H1 (cell line): ENCODE results near the gene FOXL2.

Source experiments
- ASH2L ChIP-seq: fragments of 200-600, 300-600 bp; sonication (generic); IDR thresholded peaks from one replicate; pipeline ENCODE4 v1.7.1; 2017; ENCODE audit warnings: low read length
- EP300 ChIP-seq, 2 experiments: IDR thresholded peaks; 1 replicate in 1 of 2; 2 replicates in 1 of 2; pipeline ENCODE4 v1.6.1; 2011 to 2012; ENCODE audit warnings: low read depth in 2 of 2, low read length in 2 of 2, mild to moderate bottlenecking in 2 of 2, borderline replicate concordance in 1 of 2, inconsistent platforms in 1 of 2, moderate library complexity in 1 of 2
- EZH2 ChIP-seq: fragments of 200-600 bp; sonication (generic); IDR thresholded peaks from 2 replicates; pipeline ENCODE4 v1.7.1; 2012; ENCODE audit warnings: low read depth, mild to moderate bottlenecking, moderate library complexity, low read length, inconsistent platforms; ENCODE audit not compliant: severe bottlenecking
- HDAC6 ChIP-seq: IDR thresholded peaks from one replicate; pipeline ENCODE4 v1.7.1; 2012; ENCODE audit warnings: low read depth, mild to moderate bottlenecking, inconsistent platforms, low read length, moderate library complexity
- JUN ChIP-seq: IDR thresholded peaks from 2 replicates; pipeline ENCODE4 v1.6.1; 2011; ENCODE audit warnings: low read depth, mild to moderate bottlenecking, improper control_type of control experiment, low read length
- JUND ChIP-seq: IDR thresholded peaks from 2 replicates; pipeline ENCODE4 v1.6.1; 2011; ENCODE audit warnings: mild to moderate bottlenecking, improper control_type of control experiment, low read length
- KDM5A ChIP-seq: fragments of 200-600 bp; IDR thresholded peaks from 2 replicates; pipeline ENCODE4 v1.7.1; 2012; ENCODE audit warnings: mild to moderate bottlenecking, low read length, inconsistent platforms, mixed read lengths
- POLR2A ChIP-seq, 2 experiments: IDR thresholded peaks; 1 replicate in 1 of 2; 2 replicates in 1 of 2; pipeline ENCODE4 v1.6.1; 2011; ENCODE audit warnings: low read depth in 2 of 2, low read length in 2 of 2, mild to moderate bottlenecking in 2 of 2; ENCODE audit errors: control extremely low read depth in 1 of 2
- RAD21 ChIP-seq, 2 experiments: IDR thresholded peaks in 1 of 2; conservative IDR thresholded peaks in 1 of 2; 2 replicates each; pipeline ENCODE4 v1.6.1; 2011; ENCODE audit warnings: low read depth in 2 of 2, low read length in 2 of 2, improper control_type of control experiment in 1 of 2, inconsistent platforms in 1 of 2, mild to moderate bottlenecking in 1 of 2, moderate library complexity in 1 of 2
- SIX5 ChIP-seq: IDR thresholded peaks from 2 replicates; pipeline ENCODE4 v1.6.1; 2011; ENCODE audit warnings: mild to moderate bottlenecking, low read depth, low read length
- TF ChIP-seq, protein P1 (sequence below), 3 experiments: IDR thresholded peaks; 1 replicate in 2 of 3; 2 replicates in 1 of 3; pipeline versions ENCODE4 v1.5.1 to v1.6.1; 2011; ENCODE audit warnings: low read length in 3 of 3, mild to moderate bottlenecking in 3 of 3, inconsistent platforms in 2 of 3, low read depth in 1 of 3, moderate library complexity in 1 of 3; ENCODE audit not compliant: insufficient read depth in 1 of 3; ENCODE audit errors: control extremely low read depth in 1 of 3
- TF ChIP-seq, protein P2 (sequence below): IDR thresholded peaks from 2 replicates; pipeline ENCODE4 v1.6.1; 2012; ENCODE audit warnings: inconsistent platforms

DNA sequence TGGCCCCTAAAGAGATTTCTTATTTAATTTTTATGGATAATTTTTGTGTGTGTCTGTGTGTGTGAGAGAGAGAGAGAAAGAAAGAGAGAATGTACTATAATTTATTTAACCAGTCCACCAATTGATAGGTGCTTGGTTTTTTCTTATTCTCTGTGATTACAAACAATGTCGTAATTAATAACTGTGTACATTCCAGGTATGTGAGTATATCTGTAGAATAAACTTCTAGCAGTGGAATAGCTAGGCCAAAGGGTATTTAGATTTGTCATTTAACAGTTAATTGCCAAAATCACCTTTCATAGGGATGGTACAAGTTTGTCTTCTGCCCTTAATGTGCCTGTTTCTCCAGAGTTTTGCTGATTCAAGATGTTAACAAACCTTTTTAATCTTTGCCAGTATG is 35.3 kb downstream of the FOXL2 start:
- TF ChIP-seq, protein P1, sequence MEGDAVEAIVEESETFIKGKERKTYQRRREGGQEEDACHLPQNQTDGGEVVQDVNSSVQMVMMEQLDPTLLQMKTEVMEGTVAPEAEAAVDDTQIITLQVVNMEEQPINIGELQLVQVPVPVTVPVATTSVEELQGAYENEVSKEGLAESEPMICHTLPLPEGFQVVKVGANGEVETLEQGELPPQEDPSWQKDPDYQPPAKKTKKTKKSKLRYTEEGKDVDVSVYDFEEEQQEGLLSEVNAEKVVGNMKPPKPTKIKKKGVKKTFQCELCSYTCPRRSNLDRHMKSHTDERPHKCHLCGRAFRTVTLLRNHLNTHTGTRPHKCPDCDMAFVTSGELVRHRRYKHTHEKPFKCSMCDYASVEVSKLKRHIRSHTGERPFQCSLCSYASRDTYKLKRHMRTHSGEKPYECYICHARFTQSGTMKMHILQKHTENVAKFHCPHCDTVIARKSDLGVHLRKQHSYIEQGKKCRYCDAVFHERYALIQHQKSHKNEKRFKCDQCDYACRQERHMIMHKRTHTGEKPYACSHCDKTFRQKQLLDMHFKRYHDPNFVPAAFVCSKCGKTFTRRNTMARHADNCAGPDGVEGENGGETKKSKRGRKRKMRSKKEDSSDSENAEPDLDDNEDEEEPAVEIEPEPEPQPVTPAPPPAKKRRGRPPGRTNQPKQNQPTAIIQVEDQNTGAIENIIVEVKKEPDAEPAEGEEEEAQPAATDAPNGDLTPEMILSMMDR (IDR thresholded peaks at IDR 0.05; ENCODE audit: control extremely low read depth in 1 of 3, insufficient read depth in 1 of 3, low read depth in 1 of 3, low read length in 3 of 3) = no peak
- TF ChIP-seq JUN = no peak
- TF ChIP-seq RAD21 (IDR thresholded peaks at IDR 0.05 in 1 of 2, conservative IDR thresholded peaks at IDR 0.05 in 1 of 2; ENCODE audit: low read depth in 2 of 2, low read length in 2 of 2) = no peak
- TF ChIP-seq POLR2A (IDR thresholded peaks at IDR 0.05; ENCODE audit: control extremely low read depth in 1 of 2, low read depth in 2 of 2, low read length in 2 of 2) = no peak
- TF ChIP-seq KDM5A = no peak
- TF ChIP-seq, protein P2, sequence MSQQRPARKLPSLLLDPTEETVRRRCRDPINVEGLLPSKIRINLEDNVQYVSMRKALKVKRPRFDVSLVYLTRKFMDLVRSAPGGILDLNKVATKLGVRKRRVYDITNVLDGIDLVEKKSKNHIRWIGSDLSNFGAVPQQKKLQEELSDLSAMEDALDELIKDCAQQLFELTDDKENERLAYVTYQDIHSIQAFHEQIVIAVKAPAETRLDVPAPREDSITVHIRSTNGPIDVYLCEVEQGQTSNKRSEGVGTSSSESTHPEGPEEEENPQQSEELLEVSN = no peak
- no peak for TF ChIP-seq SIX5
- TF ChIP-seq EZH2 = no peak
- no peak for TF ChIP-seq HDAC6
- no peak for TF ChIP-seq JUND
- TF ChIP-seq ASH2L = no peak
- TF ChIP-seq EP300 (IDR thresholded peaks at IDR 0.05; ENCODE audit: borderline replicate concordance in 1 of 2, low read depth in 2 of 2, low read length in 2 of 2) = no peak
